A549 (cell line): ENCODE data around the gene DLG2. TPM values are rescaled to one million over a fixed set of nuclear protein-coding genes. Genes with fewer than 3 reads are reported as not detected.

Experiments used
- ATAC-seq, 2 experiments: fragments of 200-7000 bp in 1 of 2; fragments of >200 bp in 1 of 2; cut with Nextera tagmentation in 1 of 2; cut with Tn5 transposase in 1 of 2; 3 replicates each; pipeline versions ENCODE4 v1.8.0 to v1.9.1; 2018 to 2020; ENCODE audit warnings: mild to moderate bottlenecking in 1 of 2, moderate library complexity in 1 of 2
- CTCF ChIA-PET: fragments of 300-600 bp; sonication (Branson Sonifier 250); formaldehyde crosslinking; extraction: SDS; loops from one replicate; lab custom pipeline; 2021; ENCODE audit warnings: antibody characterized with exemption, inconsistent platforms; lab: Yijun Ruan, JAX
- POLR2A ChIA-PET: fragments of 350-600 bp; formaldehyde crosslinking; extraction: SDS; loops from one replicate; lab custom pipeline; 2021; ENCODE audit warnings: antibody characterized with exemption, inconsistent platforms; lab: Yijun Ruan, JAX
- DNase-seq, 2 experiments: peaks; one replicate each; pipeline versions ENCODE4 v3.0.0 to v3.0.0-alpha.2; 2011 to 2016; ENCODE audit warnings: low read depth in 1 of 2, low spot score in 1 of 2
- FAIRE-seq: peaks from 2 replicates; lab custom pipeline; 2011; peaks lifted over from hg19 to GRCh38; lab: Jason Lieb, UNC
- H3K27ac ChIP-seq, 2 experiments: fragments of >200 bp; sonication (Bioruptor Twin); formaldehyde crosslinking; 3 replicates each; pipeline ENCODE4 v1.5.1; 2016 to 2017
- H3K4me1 ChIP-seq: fragments of >200 bp; sonication (Bioruptor Twin); formaldehyde crosslinking; 3 replicates; pipeline ENCODE4 v1.6.1; 2016
- H3K4me2 ChIP-seq: fragments of >200 bp; sonication (Bioruptor Twin); formaldehyde crosslinking; 3 replicates; pipeline ENCODE4 v1.6.1; 2016
- H3K4me3 ChIP-seq: fragments of >200 bp; sonication (Bioruptor Twin); formaldehyde crosslinking; 3 replicates; pipeline ENCODE4 v1.5.1; 2016
- H3K9me3 ChIP-seq: fragments of >200 bp; sonication (Bioruptor Twin); formaldehyde crosslinking; 3 replicates; pipeline ENCODE4 v1.6.1; 2016
- ATOH8 ChIP-seq: fragments of 250-450 bp; sonication (Bioruptor Pico); IDR thresholded peaks from 2 replicates; pipeline ENCODE4 v1.5.0; 2020; ENCODE audit warnings: low read depth, mild to moderate bottlenecking, moderate library complexity
- BHLHE40 ChIP-seq: IDR thresholded peaks from 2 replicates; pipeline ENCODE4 v1.6.1; 2012; ENCODE audit warnings: low read depth, low read length, inconsistent platforms
- CBX8 ChIP-seq: fragments of 200-600 bp; sonication (generic); IDR thresholded peaks from 2 replicates; pipeline ENCODE4 v1.6.1; 2016
- CEBPB ChIP-seq, 2 experiments: fragments of >200 bp in 1 of 2; sonication (Bioruptor Twin) in 1 of 2; formaldehyde crosslinking in 1 of 2; IDR thresholded peaks; 2 replicates each; pipeline ENCODE4 v1.6.1; 2012 to 2016
- CHD2 ChIP-seq: fragments of 150-350 bp; IDR thresholded peaks from 2 replicates; pipeline ENCODE4 v1.6.1; 2014; ENCODE audit warnings: low read length; ENCODE audit not compliant: partially characterized antibody
- E2F6 ChIP-seq: IDR thresholded peaks from 2 replicates; pipeline ENCODE4 v1.6.1; 2012; ENCODE audit warnings: low read depth, borderline replicate concordance
- EP300 ChIP-seq, 2 experiments: fragments of >200 bp; sonication (Bioruptor Twin); formaldehyde crosslinking; IDR thresholded peaks; 2 replicates in 1 of 2; 3 replicates in 1 of 2; pipeline ENCODE4 v1.6.1; 2016 to 2017
- FOSB ChIP-seq: fragments of 250-450 bp; sonication (Bioruptor Pico); IDR thresholded peaks from 2 replicates; pipeline ENCODE4 v1.5.0; 2020; ENCODE audit warnings: mild to moderate bottlenecking, moderate library complexity
- FOSL2 ChIP-seq, 2 experiments: fragments of 450-650 bp in 1 of 2; fragments of >200 bp in 1 of 2; sonication (Bioruptor Twin) in 1 of 2; formaldehyde crosslinking; IDR thresholded peaks; 2 replicates each; pipeline versions ENCODE4 v1.5.0 to v1.6.1; 2016 to 2020; ENCODE audit warnings: mild to moderate bottlenecking in 1 of 2, moderate library complexity in 1 of 2
- FOXS1 ChIP-seq: fragments of 250-450 bp; sonication (Bioruptor Pico); IDR thresholded peaks from 2 replicates; pipeline ENCODE4 v1.5.0; 2020; ENCODE audit warnings: mild to moderate bottlenecking, moderate library complexity
- HDAC2 ChIP-seq: fragments of 200-600 bp; sonication (generic); IDR thresholded peaks from 2 replicates; pipeline ENCODE4 v1.6.1; 2016
- HES2 ChIP-seq: fragments of >200 bp; sonication (Bioruptor Twin); formaldehyde crosslinking; IDR thresholded peaks from 2 replicates; pipeline ENCODE4 v1.6.1; 2016
- HOXA7 ChIP-seq: fragments of 250-450 bp; sonication (Bioruptor Pico); IDR thresholded peaks from 2 replicates; pipeline ENCODE4 v1.5.0; 2020; ENCODE audit warnings: mild to moderate bottlenecking, moderate library complexity
- HOXB13 ChIP-seq: fragments of 250-450 bp; sonication (Bioruptor Pico); IDR thresholded peaks from 2 replicates; pipeline ENCODE4 v1.5.0; 2020; ENCODE audit warnings: low read depth, mild to moderate bottlenecking, moderate library complexity
- JUNB ChIP-seq: fragments of >200 bp; sonication (Bioruptor Twin); formaldehyde crosslinking; IDR thresholded peaks from 2 replicates; pipeline ENCODE4 v1.6.1; 2016
- MAZ ChIP-seq: fragments of 150-350 bp; IDR thresholded peaks from 2 replicates; pipeline ENCODE4 v1.6.1; 2014; ENCODE audit warnings: antibody characterized with exemption, low read depth, low read length, borderline replicate concordance
- NFE2L2 ChIP-seq: fragments of 150-350 bp; conservative IDR thresholded peaks from 2 replicates; pipeline ENCODE4 v1.6.1; 2014; ENCODE audit warnings: low read length
- NPAS2 ChIP-seq: fragments of 250-450 bp; sonication (Bioruptor Pico); IDR thresholded peaks from 2 replicates; pipeline ENCODE4 v1.8.0; 2022; ENCODE audit warnings: mild to moderate bottlenecking, moderate library complexity, borderline replicate concordance
- POLR2A ChIP-seq: IDR thresholded peaks from 2 replicates; pipeline ENCODE4 v1.6.1; 2012; ENCODE audit warnings: mild to moderate bottlenecking, low read length
- RCOR1 ChIP-seq: fragments of 150-350 bp; IDR thresholded peaks from 2 replicates; pipeline ENCODE4 v1.6.1; 2014; ENCODE audit warnings: antibody characterized with exemption, low read length, low read depth
- RNF2 ChIP-seq: fragments of 200-600 bp; sonication (generic); IDR thresholded peaks from 2 replicates; pipeline ENCODE4 v1.6.1; 2016; ENCODE audit warnings: low read depth, mild to moderate bottlenecking, antibody characterized with exemption, moderate library complexity, borderline replicate concordance
- SMC3 ChIP-seq: fragments of >200 bp; sonication (Bioruptor Twin); formaldehyde crosslinking; IDR thresholded peaks from 3 replicates; pipeline ENCODE4 v1.6.1; 2018; ENCODE audit warnings: inconsistent platforms
- TFCP2L1 ChIP-seq: fragments of 250-450 bp; sonication (Bioruptor Pico); IDR thresholded peaks from 2 replicates; pipeline ENCODE4 v1.5.0; 2021; ENCODE audit warnings: mild to moderate bottlenecking
- WGBS: methylation state at CpG from one replicate; pipeline ENCODE4 v1.1.6; 2017; ENCODE audit errors: missing lambda C conversion rate; 5-methylcytosine and 5-hydroxymethylcytosine counted together
- polyA plus RNA-seq, 4 experiments: library from polyadenylated mRNA; depleted of rRNA in 3 of 4; stranded (reverse); fragments of >200 nt; fragmentation: RNase III in 1 of 4; extraction: RNeasy Plus Mini Kit Qiagen cat#74134 plus additional on column Dnase treatment in 1 of 4; gene quantifications; 2 replicates in 3 of 4; 3 replicates in 1 of 4; pipeline ENCODE4 v1.2.3, GENCODE V29; 2011 to 2017
- TF ChIP-seq, protein P1 (sequence below): fragments of 250-450 bp; sonication (Bioruptor Pico); IDR thresholded peaks from 2 replicates; pipeline ENCODE4 v1.5.0; 2021; ENCODE audit warnings: mild to moderate bottlenecking, moderate library complexity, borderline replicate concordance
- TF ChIP-seq, protein P2 (sequence below): IDR thresholded peaks from 2 replicates; pipeline ENCODE4 v1.6.1; 2012

Gene DLG2
- polyA plus RNA-seq, 2 of the 4 experiments (the other 2 are of a cell fraction), result 0.26 to 0.79 TPM

GRCh38 chr11:83480811-83481210, 2146.3 kb downstream of the DLG2 start:
- DNase-seq, result no peak
- Histone ChIP-seq H3K27ac (no peak overlapping the region), H3K4me2 (no peak overlapping the region), H3K4me1 (no peaks in the 10 kb centered on the region), H3K9me3 (no peaks in the 10 kb centered on the region), H3K4me3 (no peak overlapping the region)
- CTCF ChIA-PET, result no interaction called here
- no peak for FAIRE-seq
- POLR2A ChIA-PET, result no interaction called here
- 2% methylated on average over 3 of the region's 3 CpGs for WGBS
- no peak for ATAC-seq
- no peak for TF ChIP-seq CEBPB (IDR thresholded peaks at IDR 0.05)
- no peak for TF ChIP-seq FOSL2 (IDR thresholded peaks at IDR 0.05)
- no peak for TF ChIP-seq FOSL2 (CRISPR knock-in tag; IDR thresholded peaks at IDR 0.05)
- no peak for TF ChIP-seq HOXA7 (CRISPR knock-in tag)
- TF ChIP-seq RNF2, result no peak
- no peak for TF ChIP-seq SMC3
- TF ChIP-seq CBX8, result no peak
- no peak for TF ChIP-seq FOXS1 (CRISPR knock-in tag)
- no peak for TF ChIP-seq BHLHE40
- no peak for TF ChIP-seq MAZ
- no peak for TF ChIP-seq NPAS2
- no peak for TF ChIP-seq HOXB13 (CRISPR knock-in tag)

DNA sequence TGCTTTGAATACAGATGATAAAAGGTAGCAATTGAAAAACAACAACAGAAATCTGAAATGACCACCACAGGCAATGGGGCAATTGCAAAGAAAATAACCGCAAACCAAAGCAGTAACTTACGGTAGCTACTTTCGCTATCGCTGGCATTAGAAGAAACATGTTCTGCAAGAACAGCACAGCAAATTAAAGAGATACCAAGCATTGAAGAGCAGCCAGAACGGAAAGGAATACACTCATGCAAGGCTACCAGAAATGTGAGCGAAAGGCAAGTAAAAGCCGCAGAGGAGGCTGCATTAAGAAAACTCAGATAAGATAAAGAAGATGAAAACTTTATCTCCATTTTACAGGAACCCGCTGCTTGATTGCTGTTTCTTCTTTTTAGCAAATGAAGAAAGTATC, 2146.9 kb downstream of the DLG2 start:
- Histone ChIP-seq H3K27ac (no peak overlapping the region), H3K9me3 (no peaks in the 10 kb centered on the region), H3K4me1 (no peaks in the 10 kb centered on the region), H3K4me2 (no peak overlapping the region), H3K4me3 (no peak overlapping the region)
- ATAC-seq, result no peak
- WGBS, result 51% methylated on average over 8 of the region's 8 CpGs
- ChIA-PET CTCF (no interaction called here), POLR2A (no interaction called here)
- DNase-seq, result no peak
- no peak for FAIRE-seq
- TF ChIP-seq, protein P1, sequence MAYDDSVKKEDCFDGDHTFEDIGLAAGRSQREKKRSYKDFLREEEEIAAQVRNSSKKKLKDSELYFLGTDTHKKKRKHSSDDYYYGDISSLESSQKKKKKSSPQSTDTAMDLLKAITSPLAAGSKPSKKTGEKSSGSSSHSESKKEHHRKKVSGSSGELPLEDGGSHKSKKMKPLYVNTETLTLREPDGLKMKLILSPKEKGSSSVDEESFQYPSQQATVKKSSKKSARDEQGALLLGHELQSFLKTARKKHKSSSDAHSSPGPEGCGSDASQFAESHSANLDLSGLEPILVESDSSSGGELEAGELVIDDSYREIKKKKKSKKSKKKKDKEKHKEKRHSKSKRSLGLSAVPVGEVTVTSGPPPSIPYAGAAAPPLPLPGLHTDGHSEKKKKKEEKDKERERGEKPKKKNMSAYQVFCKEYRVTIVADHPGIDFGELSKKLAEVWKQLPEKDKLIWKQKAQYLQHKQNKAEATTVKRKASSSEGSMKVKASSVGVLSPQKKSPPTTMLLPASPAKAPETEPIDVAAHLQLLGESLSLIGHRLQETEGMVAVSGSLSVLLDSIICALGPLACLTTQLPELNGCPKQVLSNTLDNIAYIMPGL, result no peak
- TF ChIP-seq EP300 (IDR thresholded peaks at IDR 0.05), result no peak
- no peak for TF ChIP-seq RCOR1
- TF ChIP-seq CHD2, result no peak
- TF ChIP-seq MAZ, result no peak
- no peak for TF ChIP-seq E2F6

GRCh38 chr11:83477772-83478171, 2149.4 kb downstream of the DLG2 start:
- POLR2A ChIA-PET, result no interaction called here
- CTCF ChIA-PET, result no interaction called here
- Histone ChIP-seq H3K27ac (no peak overlapping the region), H3K9me3 (no peaks in the 10 kb centered on the region), H3K4me2 (no peak overlapping the region), H3K4me1 (no peaks in the 10 kb centered on the region), H3K4me3 (no peak overlapping the region)
- FAIRE-seq (no peak), ATAC-seq (no peak), DNase-seq (no peak)
- no peak for TF ChIP-seq FOSB (CRISPR knock-in tag)
- TF ChIP-seq NFE2L2, result no peak
- no peak for TF ChIP-seq ATOH8 (CRISPR knock-in tag)
- no peak for TF ChIP-seq TFCP2L1 (CRISPR knock-in tag)
- TF ChIP-seq MAZ, result no peak
- no peak for TF ChIP-seq POLR2A
- no peak for TF ChIP-seq CEBPB (IDR thresholded peaks at IDR 0.05)
- TF ChIP-seq, protein P2, sequence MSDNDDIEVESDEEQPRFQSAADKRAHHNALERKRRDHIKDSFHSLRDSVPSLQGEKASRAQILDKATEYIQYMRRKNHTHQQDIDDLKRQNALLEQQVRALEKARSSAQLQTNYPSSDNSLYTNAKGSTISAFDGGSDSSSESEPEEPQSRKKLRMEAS, result no peak
- TF ChIP-seq JUNB, result no peak
- no peak for TF ChIP-seq HDAC2
- TF ChIP-seq EP300 (IDR thresholded peaks at IDR 0.05), result no peak
- TF ChIP-seq SMC3, result no peak
- no peak for TF ChIP-seq FOXS1 (CRISPR knock-in tag)
- no peak for TF ChIP-seq HES2
